B cell (primary cell): ENCODE measurements around the gene ARHGAP18. TPM values are rescaled to one million over a fixed set of nuclear protein-coding genes. Genes with fewer than 3 reads are reported as not detected.

Source experiments
- ATAC-seq: fragments of 200-7000 bp; cut with Tn5 transposase; one replicate; pipeline ENCODE4 v1.10.0; 2021; ENCODE audit warnings: low read depth, mild to moderate bottlenecking, moderate number of reproducible peaks, moderate library complexity
- CTCF ChIA-PET: fragments of 350-600 bp; sonication (Branson Sonifier 250); formaldehyde crosslinking; loops from one replicate; lab custom pipeline; 2021; ENCODE audit warnings: antibody characterized with exemption, inconsistent platforms; lab: Charles Lee
- POLR2A ChIA-PET: fragments of 350-600 bp; sonication (Branson Sonifier 250); formaldehyde crosslinking; loops from one replicate; lab custom pipeline; 2021; ENCODE audit warnings: antibody characterized with exemption; lab: Charles Lee
- DNase-seq: peaks from one replicate; pipeline ENCODE4 v3.0.0; 2013
- H2AFZ ChIP-seq: 2 replicates; pipeline ENCODE4 v1.6.1; 2012; ENCODE audit warnings: mild to moderate bottlenecking, low read depth, low read length; ENCODE audit not compliant: insufficient read depth, poor library complexity, severe bottlenecking
- H3K27ac ChIP-seq, 2 donors: 1 replicate in 1 of 2; 2 replicates in 1 of 2; pipeline ENCODE4 v1.5.1; 2012 to 2013; ENCODE audit warnings: low read length in 2 of 2, mild to moderate bottlenecking in 2 of 2, moderate library complexity in 1 of 2
- H3K27me3 ChIP-seq, 4 experiments: fragments of 200-600 bp in 1 of 4; sonication (generic) in 1 of 4; replicated peaks in 1 of 4; 1 replicate in 2 of 4; 2 replicates in 2 of 4; pipeline versions ENCODE4 v1.6.1 to v1.7.0; 2013 to 2016; ENCODE audit warnings: low read length in 3 of 4, mild to moderate bottlenecking in 2 of 4, mixed read lengths in 1 of 4, moderate library complexity in 1 of 4; ENCODE audit not compliant: insufficient read depth in 4 of 4, control insufficient read depth in 3 of 4; ENCODE audit errors: control extremely low read depth in 1 of 4
- H3K36me3 ChIP-seq, 2 experiments: replicated peaks in 1 of 2; 1 replicate in 1 of 2; 2 replicates in 1 of 2; pipeline versions ENCODE4 v1.6.1 to v1.7.1; 2013; ENCODE audit warnings: low read length in 1 of 2; ENCODE audit not compliant: insufficient read depth in 2 of 2, control insufficient read depth in 1 of 2; ENCODE audit errors: control extremely low read depth in 1 of 2, extremely low read depth in 1 of 2
- H3K4me1 ChIP-seq, 2 donors: fragments of 200-600 bp in 1 of 2; sonication (generic) in 1 of 2; 1 replicate in 1 of 2; 2 replicates in 1 of 2; pipeline versions ENCODE4 v1.5.1 to v1.6.1; 2013 to 2017; ENCODE audit warnings: low read length in 2 of 2; ENCODE audit not compliant: control insufficient read depth in 2 of 2, insufficient read depth in 2 of 2
- H3K4me2 ChIP-seq: replicated peaks from 2 replicates; pipeline ENCODE3; 2012; ENCODE audit warnings: mild to moderate bottlenecking, low read depth, low read length; ENCODE audit not compliant: poor library complexity, severe bottlenecking
- H3K4me3 ChIP-seq, 5 experiments: fragments of 200-600 bp in 1 of 5; sonication (generic) in 1 of 5; 1 replicate in 3 of 5; 2 replicates in 2 of 5; pipeline versions ENCODE4 v1.5.1 to v1.7.0; 2011 to 2016; ENCODE audit warnings: low read length in 4 of 5, mild to moderate bottlenecking in 4 of 5, low read depth in 2 of 5, control low read depth in 1 of 5, moderate library complexity in 1 of 5; ENCODE audit not compliant: insufficient read depth in 1 of 5; ENCODE audit errors: control extremely low read depth in 1 of 5, extremely low read depth in 1 of 5
- H3K79me2 ChIP-seq: fragments of 200-600 bp; sonication (generic); one replicate; pipeline ENCODE4 v1.6.0; 2016; ENCODE audit warnings: low read length; ENCODE audit not compliant: control insufficient read depth, insufficient read depth
- H3K9ac ChIP-seq: fragments of 200-600 bp; sonication (generic); 2 replicates; pipeline ENCODE4 v1.6.1; 2017; ENCODE audit warnings: mild to moderate bottlenecking, low read length, moderate library complexity
- H3K9me3 ChIP-seq, 3 donors: one replicate each; pipeline versions ENCODE4 v1.6.1 to v1.7.1; 2013; ENCODE audit warnings: low read length in 2 of 3; ENCODE audit not compliant: control insufficient read depth in 2 of 3, insufficient read depth in 1 of 3; ENCODE audit errors: control extremely low read depth in 1 of 3
- H4K20me1 ChIP-seq: 2 replicates; pipeline ENCODE4 v1.6.0; 2012; ENCODE audit warnings: mild to moderate bottlenecking, low read length; ENCODE audit not compliant: insufficient read depth, control insufficient read depth, poor library complexity, severe bottlenecking
- H3K27ac Mint-ChIP-seq: one replicate; pipeline ENCODE4 v1.8.0; 2021; ENCODE audit warnings: mixed read lengths
- H3K27me3 Mint-ChIP-seq: one replicate; pipeline ENCODE4 v1.8.0; 2021; ENCODE audit warnings: mixed read lengths
- H3K4me1 Mint-ChIP-seq: one replicate; pipeline ENCODE4 v1.8.0; 2021; ENCODE audit warnings: mixed read lengths
- H3K4me3 Mint-ChIP-seq: one replicate; pipeline ENCODE4 v1.8.0; 2021; ENCODE audit warnings: mixed read lengths
- H3K9me3 Mint-ChIP-seq: one replicate; pipeline ENCODE4 v1.8.0; 2022; ENCODE audit warnings: mixed read lengths; ENCODE audit not compliant: insufficient read depth
- CTCF ChIP-seq: fragments of 200-600 bp; IDR thresholded peaks from one replicate; pipeline ENCODE4 v1.8.0; 2022; ENCODE audit warnings: antibody characterized with exemption, mild to moderate bottlenecking
- EZH2 ChIP-seq: IDR thresholded peaks from 2 replicates; pipeline ENCODE4 v1.6.1; 2012; ENCODE audit warnings: borderline replicate concordance, low read depth, mild to moderate bottlenecking, moderate library complexity, low read length; ENCODE audit not compliant: insufficient read depth, poor library complexity, severe bottlenecking
- WGBS: methylation state at CpG from one replicate; pipeline ENCODE4 v1.1.5; 2013; ENCODE audit warnings: missing lambda C conversion rate; ENCODE audit not compliant: insufficient coverage; 5-methylcytosine and 5-hydroxymethylcytosine counted together
- intact Hi-C: fragments of 100-400 bp; cut with micrococcal nuclease; formaldehyde crosslinking; loops from one replicate; pipeline ENCODE4 v1.10.0; 2022
- polyA plus RNA-seq: library from polyadenylated mRNA; depleted of rRNA; stranded (reverse); fragments of >200 nt; gene quantifications from 2 replicates; pipeline ENCODE4 v1.2.3, GENCODE V29; 2012
- total RNA-seq, 2 donors: library from RNA; stranded (reverse); fragments of 120-200 nt in 1 of 2; gene quantifications; 1 replicate in 1 of 2; 2 replicates in 1 of 2; pipeline versions ENCODE4 v1.2.3 to v1.2.4, GENCODE V29; 2013 to 2022

Gene ARHGAP18
- total and polyA plus RNA-seq, 2 donors (not counting 1 experiment from before 2014, with no cell fraction given), result 0.95 to 3.9 TPM

- no peaks in the 10 kb centered on the region for H4K20me1 ChIP-seq
- H3K27ac ChIP-seq, result peak overlapping the region; percentile 70 to 80
- peak overlapping the region in 3 of 5 experiments; percentile 24 to 42 (median 24) for H3K4me3 ChIP-seq
- intact Hi-C loops, result loop anchor here (1.0 to 2.0 kb wide), 5 partner anchors 9 to 272 kb away; partner anchors contain the start of gene ARHGAP18
- peak overlapping the region; percentile 70 for H3K4me3 Mint-ChIP-seq
- peak overlapping the region; percentile 65 for H3K4me2 ChIP-seq
- H3K36me3 ChIP-seq, result no peaks in the 10 kb centered on the region
- WGBS, result 0% methylated on average over 2 of the region's 4 CpGs
- DNase-seq (peak; percentile 78), ATAC-seq (peak; percentile 90)
- no peak for TF ChIP-seq EZH2
- TF ChIP-seq CTCF, result no peak
- H3K4me1 ChIP-seq, result peaks cover 43 to 46% of the 10 kb centered on the region in 2 donors
- peaks cover 58% of the 10 kb centered on the region for H3K4me1 Mint-ChIP-seq
- no peaks in the 10 kb centered on the region for H3K9me3 ChIP-seq
- peak overlapping the region; percentile 77 for H2AFZ ChIP-seq
- H3K9ac ChIP-seq, result peak overlapping the region; percentile 46
- peak overlapping the region; percentile 81 for H3K27ac Mint-ChIP-seq
- ChIA-PET POLR2A (interaction anchor here (0.6 kb wide), 1 partner anchor 248 kb away, joined by 5 read pairs; no protein-coding TSS in a partner anchor), CTCF (interaction anchor here (0.6 to 1.9 kb wide), 6 partner anchors 17 to 282 kb away, joined by 3 to 9 read pairs (median 4); no protein-coding TSS in a partner anchor)
- H3K9me3 Mint-ChIP-seq, result no peaks in the 10 kb centered on the region
- H3K27me3 Mint-ChIP-seq, result no peaks in the 10 kb centered on the region
- no peaks in the 10 kb centered on the region for H3K79me2 ChIP-seq
- no peaks in the 10 kb centered on the region for H3K27me3 ChIP-seq
These were observed 38.4 kb upstream of the ARHGAP18 start for GRCh38 chr6:129748212-129748900.

- intact Hi-C loops, result loop anchor here (1.0 to 2.0 kb wide), 5 partner anchors 8 to 273 kb away; partner anchors contain the start of gene ARHGAP18
- no peak overlapping the region for H3K4me3 Mint-ChIP-seq
- Histone ChIP-seq H3K4me3 (peak overlapping the region in 1 of 5 experiments; percentile 42), H2AFZ (peak overlapping the region; percentile 77), H3K4me1 (peaks cover 43 to 46% of the 10 kb centered on the region in 2 donors), H3K27ac (peak overlapping the region; percentile 70 to 80), H4K20me1 (no peaks in the 10 kb centered on the region), H3K9me3 (no peaks in the 10 kb centered on the region), H3K4me2 (peak overlapping the region; percentile 65), H3K27me3 (no peaks in the 10 kb centered on the region), H3K36me3 (no peaks in the 10 kb centered on the region), H3K9ac (no peak overlapping the region), H3K79me2 (no peaks in the 10 kb centered on the region)
- no peak for TF ChIP-seq CTCF
- no peak for TF ChIP-seq EZH2
- H3K4me1 Mint-ChIP-seq, result peaks cover 58% of the 10 kb centered on the region
- no peaks in the 10 kb centered on the region for H3K27me3 Mint-ChIP-seq
- ChIA-PET POLR2A (interaction anchor here (0.6 kb wide), 1 partner anchor 249 kb away, joined by 5 read pairs; no protein-coding TSS in a partner anchor), CTCF (interaction anchor here (0.6 to 1.9 kb wide), 4 partner anchors 17 to 282 kb away, joined by 3 to 9 read pairs (median 4); no protein-coding TSS in a partner anchor)
- H3K27ac Mint-ChIP-seq, result no peak overlapping the region
- ATAC-seq (no peak), DNase-seq (no peak)
- no CpG with 5 or more reads among the region's 4 CpGs for WGBS
- H3K9me3 Mint-ChIP-seq, result no peaks in the 10 kb centered on the region
These were observed 37.7 kb upstream of the ARHGAP18 start for GRCh38 chr6:129747588-129748112.
